Osteocyte (in vitro differentiated cells): ENCODE results near the gene TP53I11. TPM values are rescaled to one million over a fixed set of nuclear protein-coding genes. Genes with fewer than 3 reads are reported as not detected.
A peak's percentile ranks its signal among the peaks of the same experiment; 100 is the strongest.

Source experiments
- DNase-seq: peaks from one replicate; pipeline ENCODE4 v3.0.0; 2021; ENCODE audit warnings: mixed read lengths; ENCODE audit not compliant: unreplicated experiment; ENCODE audit errors: extremely low spot score
- H3K27ac Mint-ChIP-seq: one replicate; pipeline ENCODE4 v1.8.0; 2021; ENCODE audit warnings: mild to moderate bottlenecking, mixed read lengths; ENCODE audit not compliant: unreplicated experiment
- H3K27me3 Mint-ChIP-seq: one replicate; pipeline ENCODE4 v1.8.0; 2021; ENCODE audit warnings: mixed read lengths; ENCODE audit not compliant: unreplicated experiment
- H3K36me3 Mint-ChIP-seq: one replicate; pipeline ENCODE4 v1.8.0; 2021; ENCODE audit warnings: mixed read lengths; ENCODE audit not compliant: unreplicated experiment
- H3K4me1 Mint-ChIP-seq: one replicate; pipeline ENCODE4 v1.8.0; 2021; ENCODE audit warnings: mixed read lengths; ENCODE audit not compliant: unreplicated experiment
- H3K4me3 Mint-ChIP-seq: one replicate; pipeline ENCODE4 v1.8.0; 2021; ENCODE audit warnings: mild to moderate bottlenecking, moderate library complexity, mixed read lengths; ENCODE audit not compliant: unreplicated experiment
- H3K9me3 Mint-ChIP-seq: one replicate; pipeline ENCODE4 v1.8.0; 2021; ENCODE audit warnings: mixed read lengths; ENCODE audit not compliant: unreplicated experiment
- total RNA-seq: library from RNA; stranded (reverse); gene quantifications from 2 replicates; pipeline ENCODE4 v1.2.1, GENCODE V29; 2021
- TF ChIP-seq, protein P1 (sequence below): fragments of 200-600 bp; sonication (generic); IDR thresholded peaks from 2 replicates; pipeline ENCODE4 v1.5.0; 2021; ENCODE audit warnings: antibody characterized with exemption, mild to moderate bottlenecking, moderate library complexity

The TP53I11 gene
- total RNA-seq, 1 donor from 2014 or later: 159 TPM

DNA sequence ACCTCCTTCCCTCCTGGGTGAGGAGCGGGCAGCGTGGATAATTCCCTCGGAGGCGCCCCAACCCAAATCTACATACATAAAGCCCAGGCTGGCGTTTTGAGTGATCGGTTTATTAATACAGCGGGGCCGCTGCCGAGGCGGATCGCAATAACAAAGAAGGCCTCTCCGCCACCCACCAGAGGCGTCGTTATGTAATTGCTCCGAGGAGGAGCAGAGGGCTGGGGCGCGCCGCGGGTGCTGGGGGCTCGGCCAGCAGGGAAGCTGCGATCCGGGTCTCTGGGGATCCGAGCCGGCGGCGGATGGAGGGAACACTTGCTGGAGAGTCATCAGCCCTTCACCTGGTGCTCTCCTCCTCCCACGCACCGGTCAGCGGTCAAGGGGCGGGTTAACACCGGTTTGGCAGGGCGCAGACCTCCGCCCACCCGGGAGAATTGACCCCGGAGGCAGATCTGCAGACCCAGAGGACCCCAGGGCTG lies 6.4 kb upstream of the TP53I11 start:
- Mint-ChIP-seq H3K4me1 (peaks cover 18% of the 10 kb centered on the region), H3K9me3 (no peaks in the 10 kb centered on the region), H3K36me3 (no peaks in the 10 kb centered on the region), H3K4me3 (no peak overlapping the region), H3K27me3 (no peaks in the 10 kb centered on the region), H3K27ac (no peak overlapping the region)
- DNase-seq: no peak
- TF ChIP-seq, protein P1, sequence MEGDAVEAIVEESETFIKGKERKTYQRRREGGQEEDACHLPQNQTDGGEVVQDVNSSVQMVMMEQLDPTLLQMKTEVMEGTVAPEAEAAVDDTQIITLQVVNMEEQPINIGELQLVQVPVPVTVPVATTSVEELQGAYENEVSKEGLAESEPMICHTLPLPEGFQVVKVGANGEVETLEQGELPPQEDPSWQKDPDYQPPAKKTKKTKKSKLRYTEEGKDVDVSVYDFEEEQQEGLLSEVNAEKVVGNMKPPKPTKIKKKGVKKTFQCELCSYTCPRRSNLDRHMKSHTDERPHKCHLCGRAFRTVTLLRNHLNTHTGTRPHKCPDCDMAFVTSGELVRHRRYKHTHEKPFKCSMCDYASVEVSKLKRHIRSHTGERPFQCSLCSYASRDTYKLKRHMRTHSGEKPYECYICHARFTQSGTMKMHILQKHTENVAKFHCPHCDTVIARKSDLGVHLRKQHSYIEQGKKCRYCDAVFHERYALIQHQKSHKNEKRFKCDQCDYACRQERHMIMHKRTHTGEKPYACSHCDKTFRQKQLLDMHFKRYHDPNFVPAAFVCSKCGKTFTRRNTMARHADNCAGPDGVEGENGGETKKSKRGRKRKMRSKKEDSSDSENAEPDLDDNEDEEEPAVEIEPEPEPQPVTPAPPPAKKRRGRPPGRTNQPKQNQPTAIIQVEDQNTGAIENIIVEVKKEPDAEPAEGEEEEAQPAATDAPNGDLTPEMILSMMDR: no peak

DNA sequence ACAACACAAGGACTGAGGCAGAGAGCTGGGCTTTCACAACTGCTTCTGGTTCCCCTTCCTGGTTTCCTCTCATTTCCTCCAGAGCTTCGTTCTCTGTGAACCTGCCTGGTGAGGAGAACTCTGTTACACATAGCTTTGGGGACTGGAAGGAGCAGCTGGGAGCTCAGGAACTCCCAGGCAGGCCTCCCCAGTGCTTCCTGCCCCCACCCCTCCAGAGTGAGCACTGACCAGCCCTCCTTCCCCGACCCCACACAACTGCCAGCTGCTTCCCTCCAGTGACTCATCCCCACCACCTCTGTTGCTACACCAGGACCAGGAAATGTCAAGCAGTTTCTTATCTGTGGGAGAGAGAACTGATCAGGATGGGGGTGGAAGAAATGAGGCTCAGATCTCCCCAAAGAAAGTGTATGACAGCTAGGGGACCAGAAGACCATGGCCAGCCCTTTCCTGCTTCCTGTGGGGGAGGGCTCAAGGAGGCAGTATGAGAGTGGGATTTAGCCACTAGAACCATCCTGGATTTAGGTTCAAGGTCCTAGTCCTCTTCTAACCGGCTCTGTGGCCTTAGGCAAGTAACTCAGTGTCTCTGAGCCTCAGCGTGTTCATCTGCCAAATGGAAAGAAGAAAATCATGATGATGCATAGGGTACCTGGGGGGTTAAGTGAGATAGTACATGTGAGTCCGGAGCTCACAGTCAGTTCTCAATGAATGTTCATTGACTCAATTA lies 4.5 kb upstream of the TP53I11 start:
- Mint-ChIP-seq H3K27me3 (no peaks in the 10 kb centered on the region), H3K27ac (peak overlapping the region; percentile 70), H3K4me3 (no peak overlapping the region), H3K9me3 (no peaks in the 10 kb centered on the region), H3K4me1 (peaks cover 16% of the 10 kb centered on the region), H3K36me3 (no peaks in the 10 kb centered on the region)
- TF ChIP-seq, protein P1: no peak
- no peak for DNase-seq

DNA sequence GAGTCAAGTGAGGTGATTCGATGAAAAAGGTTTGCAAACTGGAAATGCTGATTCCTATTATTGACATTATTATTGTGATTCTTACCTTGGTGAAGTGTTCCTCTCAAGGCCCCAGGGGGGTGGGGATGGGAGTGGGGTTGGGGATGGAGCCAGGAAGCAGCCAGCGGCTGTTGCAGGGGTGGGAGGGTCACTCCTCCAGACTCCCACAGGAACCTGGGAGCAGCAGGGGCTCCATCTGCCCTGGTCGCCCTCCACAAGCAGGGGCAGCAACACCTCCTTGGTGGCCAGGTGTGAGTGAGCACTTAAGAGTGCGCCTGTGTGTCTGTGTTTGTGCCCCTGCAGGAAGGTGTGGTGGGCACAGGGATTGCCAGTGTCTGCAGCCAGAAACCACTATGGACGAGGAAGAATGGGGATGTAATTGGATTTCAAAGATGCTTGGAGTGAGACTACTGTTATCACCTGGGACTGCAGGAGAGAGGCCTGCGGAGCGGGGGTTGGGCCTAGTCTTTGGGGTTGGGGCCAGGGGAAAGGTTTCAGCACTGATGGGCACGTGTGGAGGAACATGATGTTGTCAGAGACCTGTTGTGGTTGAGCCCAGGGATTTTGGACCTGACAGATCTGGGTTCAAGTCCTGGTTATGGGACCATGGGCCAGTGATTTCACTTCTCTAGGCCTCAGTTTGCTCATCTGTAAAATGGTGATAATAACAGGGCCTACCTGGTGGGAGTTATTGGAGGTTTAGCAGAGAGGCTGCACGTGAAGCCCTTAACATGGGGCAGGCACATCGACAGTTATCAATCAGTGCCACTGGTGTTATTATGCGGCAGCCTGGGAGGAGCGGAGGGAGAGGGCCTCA lies 3.6 kb upstream of the TP53I11 start:
- no peaks in the 10 kb centered on the region for H3K27me3 Mint-ChIP-seq
- H3K4me3 Mint-ChIP-seq: no peak overlapping the region
- TF ChIP-seq, protein P1: no peak
- no peak overlapping the region for H3K27ac Mint-ChIP-seq
- no peaks in the 10 kb centered on the region for H3K36me3 Mint-ChIP-seq
- H3K9me3 Mint-ChIP-seq: no peaks in the 10 kb centered on the region
- peaks cover 16% of the 10 kb centered on the region for H3K4me1 Mint-ChIP-seq
- DNase-seq: no peak

DNA sequence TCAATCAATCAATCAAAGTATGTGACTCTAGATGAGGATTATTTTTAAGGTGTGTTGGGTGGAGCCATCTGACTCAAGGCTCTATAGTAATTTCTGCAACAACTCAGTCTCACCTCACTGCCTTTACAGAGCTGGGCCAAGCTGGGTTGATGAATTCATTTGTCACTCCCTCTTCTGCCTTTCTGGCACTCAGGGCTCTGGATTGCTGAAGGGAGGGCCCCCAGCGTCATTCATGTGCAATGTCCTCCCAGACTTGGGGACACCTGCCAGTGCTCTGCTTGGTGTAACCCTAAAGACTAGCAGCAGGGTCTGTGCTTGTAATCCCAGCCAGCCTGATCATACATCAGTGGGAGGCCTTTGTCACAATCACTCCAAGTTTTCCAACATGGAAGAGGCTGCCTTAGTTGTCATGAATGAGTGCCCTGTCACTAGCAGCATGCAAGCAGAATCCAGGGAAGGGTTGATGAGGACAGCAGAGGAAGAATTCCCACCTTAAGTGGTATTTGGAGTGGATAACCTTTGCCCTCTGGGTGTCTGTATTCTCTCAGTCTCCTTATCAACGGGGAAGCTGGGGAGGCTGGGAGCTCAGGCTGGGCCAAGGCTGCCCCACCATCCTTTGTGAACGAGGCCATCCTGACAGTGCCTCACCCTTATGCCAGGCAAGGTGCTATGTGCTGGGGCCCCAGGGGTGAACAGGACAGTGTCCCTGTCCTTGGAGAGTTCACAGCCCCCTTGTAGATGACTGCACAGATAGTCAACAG lies 2.0 kb upstream of the TP53I11 start:
- Mint-ChIP-seq H3K27me3 (no peaks in the 10 kb centered on the region), H3K4me1 (peaks cover 32% of the 10 kb centered on the region), H3K9me3 (no peaks in the 10 kb centered on the region), H3K4me3 (no peak overlapping the region), H3K36me3 (no peaks in the 10 kb centered on the region), H3K27ac (no peak overlapping the region)
- TF ChIP-seq, protein P1: no peak
- DNase-seq: no peak
